GM12801 (cell line): ENCODE results near the gene ABHD18.

Experiments
- CTCF ChIP-seq: IDR thresholded peaks from one replicate; pipeline ENCODE4 v1.5.1; 2011; ENCODE audit warnings: control low read depth; ENCODE audit not compliant: insufficient read length; ENCODE audit errors: extremely low read depth

Gene ABHD18

GRCh38 chr4:128009428-128009827, 44.2 kb downstream of the ABHD18 start:
- no peak for TF ChIP-seq CTCF

DNA sequence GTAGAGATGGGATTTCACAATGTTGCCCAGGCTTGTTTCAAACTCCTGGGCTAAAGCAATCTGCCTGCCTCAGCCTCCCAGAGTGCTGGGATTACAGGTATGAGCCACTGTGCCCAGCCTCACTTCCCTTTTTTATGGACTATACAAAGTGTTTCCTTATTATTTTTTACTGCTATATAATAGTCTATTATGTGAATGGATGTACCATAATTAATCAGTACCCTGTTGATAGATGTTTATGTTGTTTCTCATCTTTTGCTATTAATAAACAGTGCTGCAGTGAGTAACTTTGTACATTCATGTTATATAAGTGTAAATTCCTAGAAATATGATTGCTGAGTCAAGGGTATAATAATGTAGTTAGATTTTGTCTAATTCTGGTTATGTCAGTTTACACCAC, 60.1 kb downstream of the ABHD18 start:
- TF ChIP-seq CTCF, result no peak

DNA sequence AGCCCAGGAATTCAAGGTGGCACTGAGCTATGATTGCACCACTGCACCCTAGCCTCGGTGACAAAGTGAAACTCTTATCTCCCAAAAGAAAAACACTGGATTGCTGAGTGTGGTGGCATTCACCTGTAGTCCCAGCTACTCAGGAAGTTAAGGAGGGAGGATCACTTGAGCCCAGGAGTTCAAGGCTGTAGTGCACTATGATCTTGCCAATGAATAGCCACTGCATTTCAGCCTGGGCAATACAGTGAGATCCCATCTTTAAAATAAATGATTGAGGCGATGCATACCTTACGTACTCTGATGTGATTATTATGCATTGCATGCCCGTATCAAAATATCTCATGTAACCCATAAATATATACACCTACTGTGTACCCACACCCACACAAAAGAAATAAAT, 64.7 kb downstream of the ABHD18 start:
- no peak for TF ChIP-seq CTCF

DNA sequence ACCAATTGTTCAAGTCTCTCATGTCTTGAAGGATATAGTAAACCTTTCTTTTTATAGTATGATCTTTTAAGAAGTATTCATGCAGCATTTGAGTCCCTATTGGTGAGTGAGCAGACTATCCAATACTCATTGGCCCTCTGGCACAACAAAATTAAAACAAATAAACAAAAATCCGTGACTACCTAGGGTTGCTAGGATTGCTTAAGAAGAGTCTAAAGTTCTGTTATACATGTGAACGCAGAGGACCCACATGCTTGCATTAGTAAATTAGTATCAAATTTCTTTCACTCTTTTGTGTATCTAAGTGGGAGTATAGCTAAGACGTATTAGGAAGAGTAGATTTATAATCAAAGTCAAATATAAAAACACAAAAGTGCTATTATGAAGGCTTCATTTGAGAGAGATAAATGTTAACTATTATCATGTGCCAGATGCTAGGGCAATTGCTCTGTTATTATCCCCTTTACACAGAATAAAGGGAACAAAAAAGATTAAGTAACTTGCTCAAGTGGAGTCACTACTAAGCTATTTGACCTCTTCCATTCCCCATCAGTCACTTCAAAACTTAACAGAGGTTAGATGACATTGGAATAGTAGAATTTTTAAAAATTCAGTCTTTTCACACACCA, 66.7 kb downstream of the ABHD18 start:
- TF ChIP-seq CTCF, result no peak

GRCh38 chr4:128039568-128039967, 74.4 kb downstream of the ABHD18 start:
- no peak for TF ChIP-seq CTCF

- no peak for TF ChIP-seq CTCF
These were observed 91.2 kb downstream of the ABHD18 start for GRCh38 chr4:128056396-128056795.

DNA sequence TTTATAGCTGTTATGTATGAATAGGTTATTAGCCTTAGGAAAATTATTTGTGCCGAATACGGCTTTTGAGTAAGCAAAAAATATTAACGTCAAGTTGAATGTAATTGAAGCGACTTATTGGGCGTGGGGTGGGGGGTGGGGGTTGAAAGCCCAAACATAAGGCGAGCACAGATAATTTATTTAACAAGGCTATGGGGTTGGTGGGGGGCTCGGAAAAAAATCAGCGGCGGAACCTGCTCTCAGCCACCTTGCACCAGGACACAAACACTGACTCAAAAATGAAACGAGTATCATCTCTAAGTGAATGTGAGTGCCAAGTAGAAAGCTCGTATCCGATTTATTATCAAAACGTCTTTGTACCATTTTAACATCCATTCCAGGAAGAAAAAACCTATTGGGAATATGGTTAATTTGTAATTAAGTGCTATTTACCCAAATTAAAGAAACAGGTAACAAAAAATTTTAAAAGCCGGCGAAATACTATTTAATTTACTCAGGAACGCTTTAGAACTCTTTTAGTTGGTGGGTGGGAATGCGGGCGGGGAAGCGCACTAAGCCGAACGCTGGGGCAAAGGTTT, 95.0 kb downstream of the ABHD18 start:
- no peak for TF ChIP-seq CTCF
